HUES64 (cell line): ENCODE measurements around the gene RANBP17.
"Not testable (repeated sequence)": the region's sequence is repeated elsewhere in the genome, so short reads cannot be mapped to it uniquely, and the experiment has no call there.

ENCODE experiments used
- H3K27ac ChIP-seq: 2 replicates; pipeline ENCODE4 v1.7.0; 2013; ENCODE audit warnings: low read depth, low read length, inconsistent platforms
- H3K27me3 ChIP-seq: 2 replicates; pipeline ENCODE4 v1.6.1; 2013; ENCODE audit warnings: mild to moderate bottlenecking, low read length; ENCODE audit not compliant: insufficient read depth
- H3K36me3 ChIP-seq: 2 replicates; pipeline ENCODE4 v1.6.1; 2013; ENCODE audit warnings: mild to moderate bottlenecking, low read length; ENCODE audit not compliant: insufficient read depth
- H3K4me1 ChIP-seq: 2 replicates; pipeline ENCODE4 v1.6.1; 2013; ENCODE audit warnings: mild to moderate bottlenecking, low read length, moderate library complexity; ENCODE audit not compliant: insufficient read depth
- H3K4me3 ChIP-seq: 2 replicates; pipeline ENCODE4 v1.5.1; 2013; ENCODE audit warnings: mild to moderate bottlenecking, low read length, moderate library complexity
- H3K9ac ChIP-seq: 2 replicates; pipeline ENCODE4 v1.6.1; 2013; ENCODE audit warnings: mild to moderate bottlenecking, low read depth, low read length
- H3K9me3 ChIP-seq: 2 replicates; pipeline ENCODE4 v1.6.1; 2013; ENCODE audit warnings: low read depth, low read length; ENCODE audit not compliant: insufficient read depth
- WGBS: fragments of 150-250, 120-280 bp; methylation state at CpG from one replicate; pipeline ENCODE4 v1.1.7; 2013; ENCODE audit warnings: missing lambda C conversion rate; 5-methylcytosine and 5-hydroxymethylcytosine counted together

RANBP17 gene

DNA sequence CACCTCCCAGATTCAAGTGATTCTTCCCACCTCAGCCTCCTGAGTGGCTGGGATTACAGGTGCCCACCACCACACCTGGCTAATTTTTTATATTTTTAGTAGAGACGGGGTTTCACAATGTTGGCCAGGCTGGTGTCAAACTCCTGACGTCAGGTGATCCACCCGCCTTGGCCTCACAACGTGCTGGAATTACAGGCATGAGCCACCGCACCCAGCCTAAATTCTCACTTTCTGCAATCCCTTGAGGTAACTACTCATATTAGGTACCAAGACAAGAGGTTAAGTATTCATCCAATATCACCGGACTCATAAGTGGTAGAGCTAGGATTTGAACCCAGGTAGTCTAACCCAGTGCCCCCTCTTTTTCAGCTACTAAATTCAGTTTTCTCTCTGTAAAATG is 436.1 kb downstream of the RANBP17 start:
- H3K9ac ChIP-seq, H3K4me3 ChIP-seq, H3K27ac ChIP-seq, H3K36me3 ChIP-seq, H3K4me1 ChIP-seq, H3K9me3 ChIP-seq: not testable (repeated sequence)
- WGBS: 93% methylated on average over 6 of the region's 6 CpGs
- peaks cover 22% of the 10 kb centered on the region for H3K27me3 ChIP-seq

DNA sequence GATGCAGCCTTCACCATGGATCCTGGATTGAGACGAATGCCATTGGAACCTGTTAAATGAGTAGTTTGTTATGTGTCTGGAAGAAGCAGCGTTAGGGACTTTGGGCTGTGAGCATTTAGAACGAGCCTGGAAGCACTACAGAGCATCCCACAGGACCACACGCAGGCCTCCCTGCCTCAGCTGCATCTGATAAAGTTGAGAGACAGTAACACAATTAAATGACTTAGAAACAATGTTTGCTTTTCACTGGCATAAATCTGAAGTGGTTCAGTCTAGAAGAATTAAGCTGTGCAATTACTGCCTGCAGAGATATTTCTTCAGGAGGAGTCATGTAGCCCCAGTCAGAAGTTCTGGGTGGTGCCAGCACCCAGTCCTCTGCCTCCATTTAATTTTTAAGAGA is 437.4 kb downstream of the RANBP17 start:
- Histone ChIP-seq H3K4me1 (no peaks in the 10 kb centered on the region), H3K9me3 (no peaks in the 10 kb centered on the region), H3K9ac (no peak overlapping the region), H3K36me3 (no peaks in the 10 kb centered on the region), H3K27me3 (peaks cover 35% of the 10 kb centered on the region), H3K27ac (no peak overlapping the region), H3K4me3 (no peak overlapping the region)
- 92% methylated on average over 4 of the region's 4 CpGs for WGBS

GRCh38 chr5:171299851-171300250 is 438.0 kb downstream of the RANBP17 start:
- Histone ChIP-seq H3K9ac (no peak overlapping the region), H3K4me1 (no peaks in the 10 kb centered on the region), H3K27me3 (peaks cover 41% of the 10 kb centered on the region), H3K27ac (no peak overlapping the region), H3K4me3 (no peak overlapping the region), H3K36me3 (no peaks in the 10 kb centered on the region), H3K9me3 (no peaks in the 10 kb centered on the region)
- WGBS: 86% methylated on average over 2 of the region's 2 CpGs

DNA sequence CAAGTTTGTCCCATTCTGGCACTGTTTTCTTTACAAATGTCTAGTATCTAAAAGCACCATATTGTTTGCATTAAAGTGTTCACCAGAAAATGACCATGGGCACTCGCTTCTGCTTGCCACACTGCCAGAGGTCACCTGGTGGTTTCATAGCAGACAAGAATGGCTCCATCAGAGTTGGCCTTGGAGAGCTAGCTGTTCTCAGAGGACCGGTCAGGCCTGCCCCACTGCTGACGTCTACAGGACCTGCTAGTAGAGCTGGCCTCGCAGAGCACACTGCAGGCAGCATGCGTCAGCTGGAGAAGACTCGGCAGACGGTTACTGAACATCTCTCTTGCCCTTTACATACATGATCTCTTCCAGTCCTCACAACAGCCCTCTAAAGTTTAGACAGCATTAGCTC is 438.5 kb downstream of the RANBP17 start:
- no peak overlapping the region for H3K4me3 ChIP-seq
- no peaks in the 10 kb centered on the region for H3K4me1 ChIP-seq
- H3K9ac ChIP-seq: no peak overlapping the region
- no peak overlapping the region for H3K27ac ChIP-seq
- 93% methylated on average over 7 of the region's 7 CpGs for WGBS
- no peaks in the 10 kb centered on the region for H3K36me3 ChIP-seq
- H3K27me3 ChIP-seq: peaks cover 46% of the 10 kb centered on the region
- H3K9me3 ChIP-seq: no peaks in the 10 kb centered on the region

- peaks cover 98% of the 10 kb centered on the region for H3K27me3 ChIP-seq
These were observed 444.3 kb downstream of the RANBP17 start for GRCh38 chr5:171306166-171306565.

DNA sequence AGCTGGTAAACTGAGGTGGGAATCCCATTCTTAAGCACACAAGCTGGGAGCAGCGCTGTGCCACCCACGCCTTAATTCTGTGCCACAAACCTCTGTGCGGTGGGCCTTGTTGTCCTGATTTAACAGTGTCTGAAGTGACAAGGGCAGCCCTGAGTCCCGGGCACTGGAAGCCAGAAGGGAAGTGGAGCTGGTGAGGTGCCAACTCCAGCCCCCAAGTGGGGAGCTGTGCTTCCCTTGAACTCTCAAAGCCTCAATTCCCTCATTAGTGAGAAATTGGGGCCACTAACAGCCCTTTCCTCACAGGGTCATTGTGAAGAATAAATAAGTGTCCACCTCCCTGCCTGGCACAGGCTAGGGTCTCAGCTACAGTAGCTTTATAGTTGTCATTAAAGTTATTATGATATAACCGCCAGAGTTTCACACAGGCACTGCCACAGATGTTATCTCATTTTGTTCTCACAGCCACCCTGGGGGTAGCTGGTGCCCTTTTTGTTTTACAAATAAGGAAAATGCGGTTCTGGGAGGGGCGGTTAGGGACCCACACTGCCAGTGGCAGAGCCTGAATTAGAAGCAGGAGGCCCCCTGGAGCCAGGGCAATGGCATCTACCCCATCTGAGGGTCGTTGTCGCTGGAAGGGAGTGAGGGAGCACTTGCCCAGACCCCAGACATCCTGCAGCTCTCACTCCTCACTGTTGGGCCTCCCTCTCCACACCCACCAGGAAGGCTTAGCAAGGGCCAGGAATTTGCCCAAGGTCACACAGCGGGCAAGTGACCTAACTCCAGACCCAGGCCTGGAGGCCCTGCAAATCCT is 445.2 kb downstream of the RANBP17 start:
- no peak overlapping the region for H3K4me3 ChIP-seq
- H3K27me3 ChIP-seq: peaks cover 100% of the 10 kb centered on the region
- no peaks in the 10 kb centered on the region for H3K36me3 ChIP-seq
- no peaks in the 10 kb centered on the region for H3K9me3 ChIP-seq
- no peaks in the 10 kb centered on the region; the same call in 1 of the 2 replicates for H3K4me1 ChIP-seq
- H3K9ac ChIP-seq: no peak overlapping the region
- whole genome bisulfite sequencing: 9% methylated on average over 9 of the region's 10 CpGs
- no peak overlapping the region for H3K27ac ChIP-seq

More at GRCh38 chr5:171306166-171306565, 444.3 kb downstream of the RANBP17 start:
- H3K36me3 ChIP-seq: no peaks in the 10 kb centered on the region
- WGBS: 33% methylated on average over 4 of the region's 6 CpGs
- no peak overlapping the region for H3K4me3 ChIP-seq
- no peak overlapping the region for H3K9ac ChIP-seq
- H3K4me1 ChIP-seq: no peaks in the 10 kb centered on the region; the same call in 1 of the 2 replicates
- H3K9me3 ChIP-seq: no peaks in the 10 kb centered on the region
- no peak overlapping the region for H3K27ac ChIP-seq

GRCh38 chr5:171307789-171308452 is 446.1 kb downstream of the RANBP17 start:
- Histone ChIP-seq H3K4me3 (no peak overlapping the region), H3K9me3 (no peaks in the 10 kb centered on the region), H3K9ac (no peak overlapping the region), H3K36me3 (no peaks in the 10 kb centered on the region), H3K27ac (no peak overlapping the region), H3K4me1 (no peaks in the 10 kb centered on the region; the same call in none of the 2 replicates), H3K27me3 (peaks cover 100% of the 10 kb centered on the region)
- WGBS: 12% methylated on average over 42 of the region's 42 CpGs

- no peaks in the 10 kb centered on the region for H3K9me3 ChIP-seq
- H3K27ac ChIP-seq: no peak within 1 kb of the TSS
- peak within 1 kb of the TSS; percentile 33 for H3K4me3 ChIP-seq
- peaks cover 100% of the 10 kb centered on the region for H3K27me3 ChIP-seq
- H3K9ac ChIP-seq: no peak within 1 kb of the TSS
- H3K4me1 ChIP-seq: no peaks in the 10 kb centered on the region; the same call in none of the 2 replicates
- WGBS: 2% methylated on average over 72 of the region's 73 CpGs
- no peaks in the 10 kb centered on the region for H3K36me3 ChIP-seq
These were observed 446.8 kb downstream of the RANBP17 start, which contains the start of gene TLX3 for GRCh38 chr5:171308453-171309275. TSS of gene TLX3 (plus strand) at chr5:171309248. CDS start at chr5:171309366, 118 bp downstream.

DNA sequence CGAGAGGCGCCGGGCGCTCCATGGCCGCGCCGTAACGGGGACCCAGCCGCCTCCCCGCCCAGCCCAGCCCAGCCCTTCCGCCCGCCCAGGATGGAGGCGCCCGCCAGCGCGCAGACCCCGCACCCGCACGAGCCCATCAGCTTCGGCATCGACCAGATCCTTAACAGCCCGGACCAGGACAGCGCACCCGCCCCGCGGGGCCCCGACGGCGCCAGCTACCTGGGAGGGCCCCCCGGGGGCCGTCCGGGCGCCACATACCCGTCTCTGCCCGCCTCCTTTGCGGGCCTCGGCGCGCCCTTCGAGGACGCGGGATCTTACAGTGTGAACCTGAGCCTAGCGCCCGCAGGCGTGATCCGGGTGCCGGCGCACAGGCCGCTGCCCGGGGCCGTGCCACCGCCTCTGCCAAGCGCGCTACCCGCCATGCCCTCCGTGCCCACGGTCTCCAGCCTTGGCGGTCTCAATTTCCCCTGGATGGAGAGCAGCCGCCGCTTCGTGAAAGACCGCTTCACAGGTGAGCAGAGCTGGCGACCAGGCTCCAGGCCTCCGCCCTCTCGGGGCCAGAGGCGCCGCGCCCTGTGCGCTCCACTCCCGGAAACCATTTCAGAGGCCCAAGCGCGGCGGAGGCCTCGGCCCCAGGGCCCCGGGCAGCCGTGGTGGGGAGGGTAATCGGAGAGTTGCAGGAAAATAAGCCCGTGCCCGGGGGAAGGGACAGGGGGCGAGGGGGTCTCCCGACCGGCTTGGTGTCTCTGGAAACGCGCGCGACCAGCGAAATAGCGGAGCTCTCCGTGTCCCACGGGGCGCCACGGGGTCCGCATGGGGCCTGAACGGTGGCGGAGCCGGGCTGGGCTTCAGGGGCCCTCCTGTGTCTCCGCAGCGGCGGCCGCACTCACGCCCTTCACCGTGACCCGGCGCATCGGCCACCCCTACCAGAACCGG is 447.7 kb downstream of the RANBP17 start:
- H3K4me1 ChIP-seq: no peaks in the 10 kb centered on the region; the same call in none of the 2 replicates
- no peaks in the 10 kb centered on the region for H3K36me3 ChIP-seq
- H3K27me3 ChIP-seq: peaks cover 100% of the 10 kb centered on the region
- no peak overlapping the region for H3K9ac ChIP-seq
- WGBS: 2% methylated on average over 106 of the region's 106 CpGs
- H3K27ac ChIP-seq: no peak overlapping the region
- H3K9me3 ChIP-seq: no peaks in the 10 kb centered on the region
- peak overlapping the region; percentile 13; the same call in 1 of the 2 replicates for H3K4me3 ChIP-seq

DNA sequence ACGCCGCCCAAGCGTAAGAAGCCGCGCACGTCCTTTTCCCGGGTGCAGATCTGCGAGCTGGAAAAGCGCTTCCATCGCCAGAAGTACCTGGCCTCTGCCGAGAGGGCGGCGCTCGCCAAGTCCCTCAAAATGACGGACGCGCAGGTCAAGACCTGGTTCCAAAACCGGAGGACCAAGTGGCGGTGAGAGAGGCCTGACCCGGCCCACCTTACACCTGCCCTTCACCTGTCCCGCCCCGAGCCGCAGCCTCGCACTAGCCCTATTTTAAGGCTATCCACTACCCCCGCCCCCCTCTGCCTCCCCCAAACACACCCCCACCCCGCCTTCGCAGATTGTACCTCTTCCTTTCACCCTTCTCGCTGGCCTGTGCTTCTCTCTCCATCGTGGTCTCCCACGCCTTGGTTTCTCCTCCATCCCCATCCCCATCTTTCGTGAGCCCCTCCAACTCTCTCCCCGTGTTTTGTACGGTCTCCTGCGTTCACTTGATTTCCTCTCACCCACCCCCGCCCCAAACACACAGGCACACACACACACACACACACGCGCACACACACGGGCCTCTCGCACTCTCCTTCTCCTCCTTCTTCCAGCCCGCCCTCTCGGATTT is 448.5 kb downstream of the RANBP17 start:
- 3% methylated on average over 40 of the region's 41 CpGs for WGBS
- Histone ChIP-seq H3K9me3 (no peaks in the 10 kb centered on the region), H3K36me3 (no peaks in the 10 kb centered on the region), H3K4me3 (no peak overlapping the region; the same call in 1 of the 2 replicates), H3K4me1 (no peaks in the 10 kb centered on the region; the same call in none of the 2 replicates), H3K27ac (no peak overlapping the region), H3K27me3 (peaks cover 100% of the 10 kb centered on the region), H3K9ac (no peak overlapping the region)
